Progenitor cell of endocrine pancreas (in vitro differentiated cells): ENCODE data around the gene SPRR2D. TPM values are rescaled to one million over a fixed set of nuclear protein-coding genes. Genes with fewer than 3 reads are reported as not detected.

Experiments used
- DNase-seq: peaks from one replicate; pipeline ENCODE4 v3.0.0; 2021; ENCODE audit warnings: low spot score; ENCODE audit not compliant: unreplicated experiment
- H3K27ac Mint-ChIP-seq: 2 replicates; pipeline ENCODE4 v1.8.0; 2021; ENCODE audit warnings: mild to moderate bottlenecking, moderate library complexity, mixed read lengths
- H3K27me3 Mint-ChIP-seq: 2 replicates; pipeline ENCODE4 v1.8.0; 2021; ENCODE audit warnings: mixed read lengths
- H3K36me3 Mint-ChIP-seq: 2 replicates; pipeline ENCODE4 v1.8.0; 2022; ENCODE audit warnings: mixed read lengths; ENCODE audit not compliant: insufficient read depth
- H3K4me1 Mint-ChIP-seq: 2 replicates; pipeline ENCODE4 v1.8.0; 2021; ENCODE audit warnings: low read depth, mixed read lengths
- H3K4me3 Mint-ChIP-seq: 2 replicates; pipeline ENCODE4 v1.8.0; 2021; ENCODE audit warnings: low read depth, mild to moderate bottlenecking, moderate library complexity, mixed read lengths
- H3K9me3 Mint-ChIP-seq: 2 replicates; pipeline ENCODE4 v1.8.0; 2021; ENCODE audit warnings: low read depth, mixed read lengths
- CTCF ChIP-seq: fragments of 200-600 bp; sonication (generic); IDR thresholded peaks from one replicate; pipeline ENCODE4 v1.5.0; 2021; ENCODE audit warnings: antibody characterized with exemption, mild to moderate bottlenecking; ENCODE audit not compliant: unreplicated experiment
- long read RNA-seq: library from polyadenylated mRNA; unstranded; transcript quantifications from one replicate; pipeline ENCODE4 v2.0.0, GENCODE V29; 2020
- total RNA-seq: library from RNA; stranded (reverse); gene quantifications from 2 replicates; pipeline ENCODE4 v1.2.1, GENCODE V29; 2021

Gene SPRR2D
- not detected in 2 replicates for total RNA-seq
- long read RNA-seq, result 0 reads

- no peaks in the 10 kb centered on the region for H3K9me3 Mint-ChIP-seq
- H3K4me3 Mint-ChIP-seq, result no peak within 1 kb of the TSS
- no peak for DNase-seq
- H3K27me3 Mint-ChIP-seq, result peaks cover 4% of the 10 kb centered on the region
- H3K36me3 Mint-ChIP-seq, result no peaks in the 10 kb centered on the region
- no peak for TF ChIP-seq CTCF
- no peaks in the 10 kb centered on the region for H3K4me1 Mint-ChIP-seq
- no peak within 1 kb of the TSS for H3K27ac Mint-ChIP-seq
Observed at GRCh38 chr1:153040950-153041631, at the start of gene SPRR2D. Gene SPRR2D (minus strand): TSS chr1:153041120. CDS start chr1:153040346, 774 bp downstream.

DNA sequence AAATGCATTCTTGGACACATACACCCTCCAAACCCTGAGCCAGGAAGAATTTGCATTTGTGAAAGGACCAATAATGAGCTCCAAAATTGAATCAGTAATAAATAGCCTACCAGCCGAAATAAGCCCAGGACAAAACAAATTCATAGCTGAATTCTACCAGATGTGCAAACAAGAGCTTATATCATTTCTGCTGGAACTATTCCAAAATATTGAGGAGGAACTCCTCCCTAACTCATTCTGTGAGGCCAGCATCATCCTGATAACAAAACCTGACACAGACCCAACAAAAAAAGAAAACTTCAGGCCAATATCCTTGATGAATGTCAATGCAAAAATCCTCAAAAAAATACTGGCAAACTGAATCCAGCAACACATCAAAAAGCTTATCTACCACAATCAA, 46.7 kb upstream of the SPRR2D start:
- H3K4me3 Mint-ChIP-seq, result no peak overlapping the region
- DNase-seq, result no peak
- H3K27me3 Mint-ChIP-seq, result no peaks in the 10 kb centered on the region
- no peaks in the 10 kb centered on the region for H3K36me3 Mint-ChIP-seq
- no peak for TF ChIP-seq CTCF
- H3K27ac Mint-ChIP-seq, result no peak overlapping the region
- H3K4me1 Mint-ChIP-seq, result peaks cover 4% of the 10 kb centered on the region
- no peaks in the 10 kb centered on the region for H3K9me3 Mint-ChIP-seq

- H3K9me3 Mint-ChIP-seq, result peaks cover 11% of the 10 kb centered on the region
- no peak for DNase-seq
- no peak overlapping the region for H3K27ac Mint-ChIP-seq
- no peaks in the 10 kb centered on the region for H3K36me3 Mint-ChIP-seq
- H3K4me1 Mint-ChIP-seq, result peaks cover 5% of the 10 kb centered on the region
- H3K27me3 Mint-ChIP-seq, result no peaks in the 10 kb centered on the region
- TF ChIP-seq CTCF, result no peak
- no peak overlapping the region for H3K4me3 Mint-ChIP-seq
Observed at GRCh38 chr1:153081736-153082135, 40.8 kb upstream of the SPRR2D start.

DNA sequence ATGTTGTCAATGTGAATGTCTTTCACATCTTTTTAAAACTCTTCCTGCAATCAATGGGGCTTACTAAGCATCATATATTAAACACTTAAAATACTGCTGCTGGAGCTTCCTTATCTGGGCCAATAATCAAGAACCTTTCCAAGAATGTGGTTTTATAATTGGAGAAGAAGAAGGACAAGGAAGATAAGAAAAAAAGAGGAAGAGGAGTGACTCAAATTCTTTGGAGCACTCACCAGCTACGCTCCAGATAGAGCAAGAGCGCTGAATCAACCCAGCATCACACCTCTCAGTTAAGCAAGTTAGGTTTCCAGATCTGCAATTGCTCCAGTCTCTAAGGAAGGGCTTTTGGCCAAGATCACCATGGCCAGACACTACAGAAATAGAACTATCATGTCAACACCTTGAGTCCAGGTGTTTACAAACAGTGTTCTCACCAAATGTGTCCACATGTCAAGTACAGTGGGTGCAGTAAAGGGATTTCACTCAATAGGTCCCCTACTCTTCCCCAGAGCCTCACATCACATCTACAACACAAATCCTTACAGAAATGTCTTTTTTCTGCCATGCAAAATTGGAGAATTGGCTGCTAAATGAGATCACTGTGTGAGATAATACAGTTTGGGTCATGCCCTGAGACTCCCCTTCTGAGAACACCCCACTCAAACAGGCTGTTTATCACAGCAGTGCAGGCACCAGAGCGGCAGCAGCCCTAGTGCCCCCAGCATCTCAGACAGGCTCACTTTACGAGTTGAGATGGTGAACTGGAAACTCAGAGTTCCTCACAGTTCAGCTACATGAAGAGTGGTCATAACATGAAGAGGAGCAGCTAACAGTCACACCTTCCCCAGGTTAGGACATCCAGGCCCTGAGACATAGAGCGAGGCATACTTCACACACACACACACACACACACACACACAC, 32.1 kb upstream of the SPRR2D start:
- peaks cover 8% of the 10 kb centered on the region for H3K27me3 Mint-ChIP-seq
- no peak overlapping the region for H3K4me3 Mint-ChIP-seq
- H3K36me3 Mint-ChIP-seq, result no peaks in the 10 kb centered on the region
- no peak for DNase-seq
- TF ChIP-seq CTCF, result no peak
- no peak overlapping the region for H3K27ac Mint-ChIP-seq
- H3K4me1 Mint-ChIP-seq, result no peaks in the 10 kb centered on the region
- no peaks in the 10 kb centered on the region for H3K9me3 Mint-ChIP-seq

DNA sequence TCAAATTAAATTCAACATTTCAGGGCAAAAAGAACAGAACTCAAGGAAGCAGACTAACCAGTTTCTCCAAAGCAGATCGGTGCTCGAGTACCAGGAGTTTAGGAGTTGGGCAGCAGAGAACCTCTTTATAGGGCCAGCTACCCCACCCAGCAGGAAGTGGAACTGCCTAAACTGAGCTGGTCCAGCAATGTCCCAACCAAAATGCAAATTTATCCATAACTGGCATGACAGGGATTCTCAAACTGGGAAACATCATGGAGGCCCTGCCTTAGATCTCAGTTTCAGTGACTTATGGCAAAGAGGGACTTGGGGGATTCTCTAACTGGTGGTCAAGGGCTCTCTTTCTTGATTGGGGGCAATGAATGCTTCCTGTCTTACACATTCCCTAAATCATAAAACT, 30.6 kb upstream of the SPRR2D start, which contains the start of gene SPRR2B:
SPRR2B (minus strand) TSS at position 101 of the 400 bp plus-strand sequence. CDS start 772 bp downstream, outside the sequence.
- H3K27me3 Mint-ChIP-seq, result peaks cover 12% of the 10 kb centered on the region
- H3K27ac Mint-ChIP-seq, result no peak within 1 kb of the TSS
- DNase-seq, result no peak
- H3K4me1 Mint-ChIP-seq, result no peaks in the 10 kb centered on the region
- no peak for TF ChIP-seq CTCF
- no peak within 1 kb of the TSS for H3K4me3 Mint-ChIP-seq
- H3K9me3 Mint-ChIP-seq, result no peaks in the 10 kb centered on the region
- H3K36me3 Mint-ChIP-seq, result no peaks in the 10 kb centered on the region
